Stimulated activated CD4-positive, alpha-beta T cell treated with anti-CD3 and anti-CD28 coated beads, Interleukin-1b, Interleukin-23, amount 100 ng/mL, for 24 hours (primary cell): ENCODE results near the gene GRIFIN.
A peak's percentile ranks its signal among the peaks of the same experiment; 100 is the strongest.

Experiments used
- DNase-seq, 4 experiments: peaks; one replicate each; pipeline ENCODE4 v3.0.0-alpha.2; 2020; ENCODE audit warnings: low read depth in 4 of 4, low spot score in 1 of 4

Gene GRIFIN, protein sequence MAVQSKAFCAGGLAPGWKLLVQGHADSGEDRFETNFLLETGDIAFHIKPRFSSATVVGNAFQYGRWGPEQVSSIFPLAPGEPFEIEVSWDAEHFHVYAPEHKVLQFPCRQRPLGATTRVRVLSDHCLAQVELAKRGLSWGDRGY

DNA sequence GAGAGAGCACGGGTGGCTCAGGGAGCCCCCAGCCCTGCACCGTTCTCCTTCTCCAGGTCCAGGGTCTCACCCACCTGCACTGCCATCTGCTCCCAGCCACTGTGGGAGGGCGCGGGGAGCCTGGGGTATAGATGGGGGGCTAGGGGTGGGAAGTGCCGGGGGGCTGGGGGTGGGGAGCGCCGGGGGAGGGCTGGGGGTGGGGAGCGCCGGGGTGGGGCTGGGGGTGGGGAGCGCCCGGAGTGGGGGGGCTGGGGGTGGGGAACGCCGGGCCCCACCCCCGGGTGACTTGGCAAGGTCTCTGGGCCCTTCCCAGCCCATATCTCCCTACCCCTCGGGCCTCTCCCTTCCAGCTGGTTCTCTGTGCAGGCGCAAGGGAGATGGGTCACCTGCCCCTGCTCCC, at the start of gene GRIFIN:
Gene GRIFIN, minus strand, starts transcription at position 101 of the 400 bp plus-strand sequence. Its CDS starts 15 bp downstream, at position 86.
- no peak for DNase-seq

DNA sequence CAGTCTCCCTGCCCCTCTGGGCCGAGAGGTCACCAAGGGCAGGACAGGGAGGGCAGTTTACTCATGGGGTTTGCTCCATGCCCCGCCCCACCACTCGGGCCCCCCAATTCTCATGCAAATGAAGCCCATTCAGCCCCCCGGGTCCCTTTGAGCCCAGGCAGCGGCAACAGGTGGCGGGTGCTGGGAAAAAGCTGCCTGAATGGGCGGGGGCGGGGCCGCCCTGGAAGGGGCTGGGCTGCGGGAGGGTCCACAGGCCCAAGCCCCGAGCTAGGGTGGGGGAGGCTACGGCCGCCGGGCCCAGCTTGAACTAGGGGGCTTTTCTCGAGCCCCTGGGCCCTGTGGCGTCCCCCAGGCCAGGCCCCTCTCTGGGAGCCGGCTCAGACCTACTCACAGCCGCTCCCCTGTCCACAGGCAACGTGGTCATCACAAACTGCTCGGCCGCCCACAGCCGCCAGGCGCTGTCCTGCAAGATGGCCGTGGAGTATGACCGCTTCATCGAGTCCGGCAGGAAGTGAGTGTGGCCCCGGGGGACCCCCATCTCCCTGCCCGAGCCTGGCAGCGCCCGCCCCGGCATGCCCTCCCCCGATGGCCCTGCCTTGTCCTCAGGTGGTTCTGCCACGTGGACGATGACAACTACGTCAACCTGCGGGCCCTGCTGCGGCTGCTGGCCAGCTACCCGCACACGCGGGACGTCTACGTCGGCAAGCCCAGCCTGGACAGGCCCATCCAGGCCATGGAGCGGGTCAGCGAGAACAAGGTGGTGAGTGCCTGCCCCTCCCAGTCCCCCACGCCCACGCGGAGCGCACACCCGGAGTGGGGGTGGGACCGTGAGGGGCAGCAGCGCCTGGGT, 48.8 kb upstream of the GRIFIN start:
- no peak for DNase-seq

- DNase-seq: no peak
Measured at GRCh38 chr7:2523941-2524807, 48.0 kb upstream of the GRIFIN start.

GRCh38 chr7:2523461-2523936, 47.3 kb upstream of the GRIFIN start:
- no peak for DNase-seq

GRCh38 chr7:2522780-2523433, 46.7 kb upstream of the GRIFIN start:
- DNase-seq: no peak

DNA sequence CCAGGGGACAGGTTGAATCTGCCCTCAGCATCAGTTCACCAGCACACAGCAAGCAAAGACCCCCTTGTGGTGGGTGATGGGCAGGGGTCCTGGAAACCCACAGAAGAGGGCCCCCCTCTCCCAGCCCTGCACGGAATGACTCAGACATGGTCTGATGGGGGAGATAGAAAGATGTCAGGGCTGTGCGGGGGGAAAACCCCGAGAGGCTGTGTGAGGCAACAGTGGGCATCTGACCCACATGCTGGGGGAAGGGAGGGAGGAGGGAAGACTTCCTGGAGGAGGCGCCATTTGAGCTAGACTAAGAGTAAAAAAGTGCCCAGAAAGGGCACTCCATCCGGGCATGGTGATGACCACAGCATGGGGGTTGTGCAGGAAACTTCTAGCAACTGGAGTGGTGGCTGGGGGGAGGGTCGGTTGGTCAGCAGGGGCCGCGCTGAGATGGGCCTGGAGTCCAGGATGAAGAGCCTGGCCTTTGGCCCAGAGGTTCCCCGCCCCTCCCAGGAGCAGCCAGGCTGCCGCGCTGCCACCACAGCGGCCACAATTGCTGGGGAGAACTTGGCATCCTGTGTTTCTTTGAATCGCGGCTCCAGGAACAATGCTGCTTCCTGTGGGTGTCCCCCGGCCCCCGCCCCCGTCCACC, 45.9 kb upstream of the GRIFIN start:
- DNase-seq: no peak

DNA sequence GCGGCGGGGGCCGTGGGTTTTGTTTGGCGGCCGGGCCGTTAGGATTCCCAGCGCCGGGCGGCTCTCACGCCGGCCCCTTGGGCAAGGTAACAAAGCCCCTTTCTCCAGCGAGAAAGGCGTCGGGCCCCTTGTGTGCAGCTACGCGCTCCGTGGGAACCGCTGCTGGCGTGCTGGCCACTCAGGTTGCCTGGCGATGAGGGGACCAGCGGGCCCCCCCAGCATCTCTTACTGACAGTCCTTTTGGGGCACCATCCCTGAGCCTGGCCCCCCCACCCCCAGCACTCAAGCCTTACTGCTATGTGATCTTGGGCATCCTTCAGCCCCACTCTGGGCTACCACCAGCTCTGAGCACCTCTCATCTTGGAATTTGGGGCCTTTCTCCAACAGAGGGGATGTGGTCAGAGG, 45.1 kb upstream of the GRIFIN start:
- no peak for DNase-seq

DNA sequence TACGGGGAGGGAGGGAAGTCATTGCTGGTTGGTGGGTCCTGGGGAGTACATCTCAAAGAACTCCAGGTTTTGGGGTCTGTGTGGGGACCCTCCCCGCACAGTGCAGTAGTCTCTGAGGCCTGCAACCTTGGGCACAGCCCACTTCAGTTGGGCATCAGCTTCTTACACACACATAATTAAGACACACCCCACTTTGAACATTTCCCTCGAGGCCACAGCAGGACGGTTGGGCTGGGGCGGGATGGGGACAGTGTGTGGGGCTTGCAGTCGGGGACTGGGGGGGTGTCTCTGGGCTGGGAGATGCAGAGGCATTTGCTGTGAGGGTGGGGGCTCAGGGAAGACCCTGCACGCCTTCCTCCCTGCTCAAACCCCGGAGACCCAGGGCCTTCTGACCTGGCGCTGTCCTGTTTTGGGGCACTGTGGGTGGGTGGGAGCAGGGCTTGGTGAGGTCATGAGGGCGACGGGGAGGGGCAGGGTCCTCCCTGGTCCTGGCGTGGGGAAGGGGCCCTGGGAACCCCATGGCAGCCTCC, 44.6 kb upstream of the GRIFIN start:
- no peak for DNase-seq

DNA sequence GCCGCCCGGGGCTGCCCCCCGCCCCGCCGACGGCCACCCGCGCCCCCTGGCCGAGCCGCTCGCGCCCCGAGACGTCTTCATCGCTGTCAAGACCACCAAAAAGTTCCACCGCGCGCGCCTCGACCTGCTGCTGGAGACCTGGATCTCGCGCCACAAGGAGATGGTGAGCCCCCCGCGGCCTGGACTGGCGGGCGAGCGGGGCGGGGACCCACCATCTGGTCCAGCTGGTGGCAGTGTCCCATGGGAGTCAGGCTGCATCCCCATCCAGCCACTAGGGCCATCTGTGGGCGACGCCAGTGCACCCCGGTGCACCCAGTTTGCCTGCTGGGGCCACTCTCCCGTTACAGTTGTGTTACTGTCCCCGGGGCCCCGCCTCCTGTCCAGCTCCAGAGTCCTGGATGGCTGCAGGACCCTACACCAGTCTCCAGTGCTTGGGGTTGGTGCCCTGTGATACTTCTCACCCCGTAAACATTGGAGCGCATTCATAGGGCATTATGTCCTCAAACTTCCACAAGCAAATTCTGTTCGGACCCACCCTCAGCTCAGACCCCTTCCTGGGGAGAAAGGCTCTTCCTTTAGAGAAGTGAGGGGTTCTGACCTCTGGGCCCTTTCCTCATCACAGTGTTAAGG, 44.0 kb upstream of the GRIFIN start:
- DNase-seq: no peak

- DNase-seq: peak; percentile 64 to 84 (median 74)
Measured at GRCh38 chr7:2519119-2519930, 43.1 kb upstream of the GRIFIN start, which contains the start of gene LFNG. Gene LFNG, plus strand, starts transcription at chr7:2519774. Its CDS starts 88 bp downstream, at chr7:2519862.

DNA sequence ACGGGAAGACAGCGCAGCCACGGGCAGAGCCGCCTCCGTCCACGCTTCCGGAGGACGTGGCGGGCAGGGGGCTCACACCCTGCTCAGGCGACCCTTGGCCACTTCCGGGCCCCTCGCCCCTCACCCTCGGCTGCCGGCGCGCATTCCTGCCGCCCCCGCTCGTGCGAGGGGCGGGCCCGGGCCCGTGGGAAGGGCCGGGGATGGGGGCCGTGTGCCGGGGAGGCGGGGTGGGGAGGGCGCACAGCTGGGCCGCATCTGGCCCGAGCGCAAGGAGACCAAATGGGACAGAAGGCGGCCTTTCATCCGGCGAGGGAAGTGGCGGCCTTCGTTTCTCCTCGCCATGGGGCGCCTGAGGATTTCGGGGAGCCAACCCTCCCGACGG, 42.5 kb upstream of the GRIFIN start:
- no peak for DNase-seq

- no peak for DNase-seq
Measured at GRCh38 chr7:2517678-2518507, 41.7 kb upstream of the GRIFIN start.

- DNase-seq: no peak
Measured at GRCh38 chr7:2517026-2517425, 40.8 kb upstream of the GRIFIN start.

DNA sequence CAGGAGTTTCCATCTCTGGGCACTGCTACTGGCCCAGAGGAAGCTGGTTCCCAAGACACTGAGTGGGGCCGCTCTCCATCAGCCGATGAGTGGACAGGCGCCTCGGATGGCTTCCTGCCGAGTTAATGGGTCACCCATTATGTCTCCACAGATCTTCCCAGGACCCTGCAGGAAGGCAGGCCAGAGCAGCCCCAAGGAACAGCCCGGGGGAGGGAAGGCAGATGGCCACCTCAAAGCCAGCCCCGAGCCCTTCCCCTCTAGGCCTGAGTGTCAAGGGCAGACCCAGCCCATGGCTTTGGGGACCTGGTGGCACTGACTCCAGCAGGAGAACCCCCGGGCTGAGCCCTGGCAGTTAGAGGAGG, 40.0 kb upstream of the GRIFIN start:
- DNase-seq: no peak

GRCh38 chr7:2515424-2516193, 39.4 kb upstream of the GRIFIN start:
- DNase-seq: no peak

DNA sequence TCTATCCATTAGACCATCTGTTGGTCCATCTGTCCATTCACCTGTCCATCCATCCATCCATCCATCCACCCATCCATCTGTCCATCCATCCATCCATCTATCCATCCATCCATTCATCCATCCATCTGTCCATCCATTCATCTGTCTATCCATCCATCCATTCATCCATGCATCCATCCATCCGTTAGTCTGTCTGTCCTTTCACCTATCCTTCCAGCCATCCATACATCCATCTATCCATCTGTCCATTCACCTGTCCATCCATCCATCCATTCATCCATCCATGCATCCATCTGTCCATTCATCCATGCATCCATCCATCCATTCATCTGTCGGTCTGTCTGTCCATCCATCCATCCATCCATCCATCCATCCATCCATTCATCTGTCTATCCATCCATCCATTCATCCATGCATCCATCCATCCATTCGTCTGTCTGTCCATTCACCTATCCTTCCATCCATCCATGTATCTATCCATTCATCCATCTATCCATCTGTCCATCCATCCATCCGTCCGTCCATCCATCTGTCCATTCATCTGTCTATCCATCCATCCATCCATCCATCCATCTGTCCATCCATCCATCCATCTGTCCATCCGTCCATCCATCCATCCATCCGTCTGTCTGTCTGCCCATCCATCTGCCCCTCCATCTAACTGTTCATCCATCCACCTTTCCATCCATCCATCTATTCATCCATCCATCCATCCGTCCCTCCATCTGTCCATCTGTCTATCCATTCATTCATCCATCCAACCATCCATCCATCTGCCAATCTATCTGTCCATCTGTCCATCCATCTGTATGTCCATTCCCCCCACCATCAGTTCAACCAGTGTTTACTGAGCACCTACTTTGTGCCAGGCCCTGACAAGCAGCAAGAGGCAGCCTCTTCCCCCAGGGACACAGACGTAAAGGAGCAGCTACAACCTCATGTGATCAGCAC, 38.5 kb upstream of the GRIFIN start:
- DNase-seq: no peak
